ENCODE measurements around the gene GPI. TPM values are rescaled to one million over a fixed set of nuclear protein-coding genes. Genes with fewer than 3 reads are reported as not detected.

The GPI gene
- total and polyA plus RNA-seq, 2 of the 13 experiments (the other 11 are each of a cell fraction or from before 2014, with no cell fraction given): 147 to 167 TPM

DNA sequence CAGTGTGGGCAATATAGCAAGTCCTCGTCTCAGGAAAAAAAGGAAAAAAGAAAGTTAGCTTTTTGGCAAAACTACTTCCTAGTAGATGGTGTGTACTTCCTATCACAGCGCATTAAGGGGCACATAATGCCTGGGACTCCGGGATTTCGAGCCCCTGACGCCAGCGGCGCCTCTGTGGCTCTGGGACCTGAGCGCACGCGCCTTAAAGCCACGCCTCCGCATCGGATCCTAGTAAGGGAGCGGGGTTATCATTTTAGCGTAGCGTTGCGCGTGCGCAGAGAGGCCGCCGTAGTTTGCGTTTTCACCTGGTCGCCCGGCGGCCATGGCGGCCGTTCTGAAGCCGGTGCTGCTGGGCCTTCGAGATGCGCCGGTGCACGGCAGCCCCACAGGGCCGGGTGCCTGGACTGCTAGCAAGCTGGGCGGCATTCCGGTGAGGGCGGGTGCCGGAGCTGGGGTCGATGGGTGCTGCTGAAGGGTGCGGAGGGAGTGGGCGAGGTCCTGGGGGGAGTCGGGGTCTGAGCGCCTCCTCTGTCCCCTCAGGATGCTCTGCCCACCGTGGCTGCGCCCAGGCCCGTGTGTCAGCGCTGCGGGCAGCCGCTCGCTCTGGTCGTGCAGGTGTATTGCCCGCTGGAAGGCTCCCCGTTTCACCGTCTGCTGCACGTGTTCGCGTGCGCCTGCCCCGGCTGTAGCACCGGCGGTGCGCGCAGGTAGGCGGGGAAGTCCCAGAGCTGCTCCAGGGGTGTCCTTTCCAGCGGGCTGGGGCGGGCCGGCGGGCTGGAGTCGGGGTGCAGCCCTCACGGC is 39.3 kb downstream of the GPI start, which contains the start of gene PDCD2L (continued):
- TF ChIP-seq YY1 (IDR thresholded peaks at IDR 0.05; ENCODE audit: insufficient read depth, insufficient replicate concordance, low read depth, low read length): peak; percentile 94
- peak; percentile 64; the same call in 1 of the 2 replicates for TF ChIP-seq ZIK1 (CRISPR knock-in tag; IDR thresholded peaks at IDR 0.05; ENCODE audit: borderline replicate concordance, low read depth)
- TF ChIP-seq, protein P1, sequence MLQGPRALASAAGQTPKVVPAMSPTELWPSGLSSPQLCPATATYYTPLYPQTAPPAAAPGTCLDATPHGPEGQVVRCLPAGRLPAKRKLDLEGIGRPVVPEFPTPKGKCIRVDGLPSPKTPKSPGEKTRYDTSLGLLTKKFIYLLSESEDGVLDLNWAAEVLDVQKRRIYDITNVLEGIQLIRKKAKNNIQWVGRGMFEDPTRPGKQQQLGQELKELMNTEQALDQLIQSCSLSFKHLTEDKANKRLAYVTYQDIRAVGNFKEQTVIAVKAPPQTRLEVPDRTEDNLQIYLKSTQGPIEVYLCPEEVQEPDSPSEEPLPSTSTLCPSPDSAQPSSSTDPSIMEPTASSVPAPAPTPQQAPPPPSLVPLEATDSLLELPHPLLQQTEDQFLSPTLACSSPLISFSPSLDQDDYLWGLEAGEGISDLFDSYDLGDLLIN (CRISPR knock-in tag; IDR thresholded peaks at IDR 0.05; ENCODE audit: borderline replicate concordance): peak; percentile 81; the same call in 1 of the 2 replicates
- peak; percentile 75 for TF ChIP-seq GFI1 (CRISPR knock-in tag; IDR thresholded peaks at IDR 0.05; ENCODE audit: borderline replicate concordance)
- TF ChIP-seq, protein P2, sequence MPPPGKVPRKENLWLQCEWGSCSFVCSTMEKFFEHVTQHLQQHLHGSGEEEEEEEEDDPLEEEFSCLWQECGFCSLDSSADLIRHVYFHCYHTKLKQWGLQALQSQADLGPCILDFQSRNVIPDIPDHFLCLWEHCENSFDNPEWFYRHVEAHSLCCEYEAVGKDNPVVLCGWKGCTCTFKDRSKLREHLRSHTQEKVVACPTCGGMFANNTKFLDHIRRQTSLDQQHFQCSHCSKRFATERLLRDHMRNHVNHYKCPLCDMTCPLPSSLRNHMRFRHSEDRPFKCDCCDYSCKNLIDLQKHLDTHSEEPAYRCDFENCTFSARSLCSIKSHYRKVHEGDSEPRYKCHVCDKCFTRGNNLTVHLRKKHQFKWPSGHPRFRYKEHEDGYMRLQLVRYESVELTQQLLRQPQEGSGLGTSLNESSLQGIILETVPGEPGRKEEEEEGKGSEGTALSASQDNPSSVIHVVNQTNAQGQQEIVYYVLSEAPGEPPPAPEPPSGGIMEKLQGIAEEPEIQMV (CRISPR knock-in tag; IDR thresholded peaks at IDR 0.05; ENCODE audit: low read depth): 0 out of 2 replicates have a peak, but pooled peaks have one; percentile 61
- TF ChIP-seq KDM3A (CRISPR knock-in tag; IDR thresholded peaks at IDR 0.05; ENCODE audit: low read depth): no peak
- TF ChIP-seq ZNF274 (CRISPR knock-in tag; IDR thresholded peaks at IDR 0.05): peak; percentile 92
- TF ChIP-seq ZNF713 (CRISPR knock-in tag; IDR thresholded peaks at IDR 0.05): no peak
- TF ChIP-seq HOXA9 (CRISPR knock-in tag; IDR thresholded peaks at IDR 0.05; ENCODE audit: borderline replicate concordance): peak; percentile 73; the same call in 1 of the 2 replicates
- TF ChIP-seq ZSCAN29 (CRISPR knock-in tag; conservative IDR thresholded peaks at IDR 0.05): peak; percentile 43; the same call in 1 of the 2 replicates
- TF ChIP-seq NCOA5 (CRISPR knock-in tag; IDR thresholded peaks at IDR 0.05): 0 out of 2 replicates have a peak, but pooled peaks have one; percentile 70
- TF ChIP-seq ARNT2 (CRISPR knock-in tag; IDR thresholded peaks at IDR 0.05; ENCODE audit: low read depth): no peak; the same call in 1 of the 2 replicates
- TF ChIP-seq ZNF619 (CRISPR knock-in tag; IDR thresholded peaks at IDR 0.05): peak; percentile 64; the same call in 1 of the 2 replicates
- peak; percentile 83 for TF ChIP-seq RBM39 (IDR thresholded peaks at IDR 0.05; ENCODE audit: low read depth, low read length, poor library complexity, severe bottlenecking)
- peak; percentile 58; the same call in 1 of the 2 replicates for TF ChIP-seq ZNF446 (CRISPR knock-in tag; IDR thresholded peaks at IDR 0.05)
- peak; percentile 74; the same call in 1 of the 2 replicates for TF ChIP-seq DR1 (CRISPR knock-in tag; IDR thresholded peaks at IDR 0.05)
- TF ChIP-seq ZNF333 (CRISPR knock-in tag; IDR thresholded peaks at IDR 0.05; ENCODE audit: borderline replicate concordance): 0 out of 2 replicates have a peak, but pooled peaks have one; percentile 13
- no peak for TF ChIP-seq ZNF326 (CRISPR knock-in tag; IDR thresholded peaks at IDR 0.05; ENCODE audit: borderline replicate concordance)
- peak; percentile 35; the same call in 1 of the 2 replicates for TF ChIP-seq BRCA1 (CRISPR knock-in tag; IDR thresholded peaks at IDR 0.05)
- TF ChIP-seq MED1 (CRISPR knock-in tag; IDR thresholded peaks at IDR 0.05): peak; percentile 73
- TF ChIP-seq, protein P3, sequence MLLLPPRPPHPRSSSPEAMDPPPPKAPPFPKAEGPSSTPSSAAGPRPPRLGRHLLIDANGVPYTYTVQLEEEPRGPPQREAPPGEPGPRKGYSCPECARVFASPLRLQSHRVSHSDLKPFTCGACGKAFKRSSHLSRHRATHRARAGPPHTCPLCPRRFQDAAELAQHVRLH (CRISPR knock-in tag; IDR thresholded peaks at IDR 0.05; ENCODE audit: borderline replicate concordance, low read depth): peak; percentile 93
- no peak; the same call in 1 of the 2 replicates for TF ChIP-seq ZMYM3 (CRISPR knock-in tag; IDR thresholded peaks at IDR 0.05)
- TF ChIP-seq ZNF615 (CRISPR knock-in tag; IDR thresholded peaks at IDR 0.05; ENCODE audit: borderline replicate concordance): peak; percentile 20; the same call in 1 of the 2 replicates
- peak; percentile 65; the same call in 1 of the 2 replicates for TF ChIP-seq BORCS8-MEF2B (CRISPR knock-in tag; IDR thresholded peaks at IDR 0.05)
